ENCODE data around the gene ARL6IP1.
A peak's percentile ranks its signal among the peaks of the same experiment; 100 is the strongest.

GRCh38 chr16:18801145-18801972 lies at the start of gene ARL6IP1:
- TF ChIP-seq CTCF (conservative IDR thresholded peaks at IDR 0.05; ENCODE audit: low read length) (peak; percentile 54), EZH2phosphoT487 (IDR thresholded peaks at IDR 0.05; ENCODE audit: borderline replicate concordance) (no peak)

All from Loucy (cell line).